IgD-negative memory B cell (primary cell): ENCODE results near the gene KLHL15. TPM values are rescaled to one million over a fixed set of nuclear protein-coding genes. Genes with fewer than 3 reads are reported as not detected.
A peak's percentile ranks its signal among the peaks of the same experiment; 100 is the strongest.

Experiments
- H3K27ac Mint-ChIP-seq, 3 donors: one replicate each; pipeline ENCODE4 v1.8.0; 2020 to 2022; ENCODE audit warnings: mild to moderate bottlenecking in 3 of 3, mixed read lengths in 3 of 3, moderate library complexity in 1 of 3
- H3K27me3 Mint-ChIP-seq: one replicate; pipeline ENCODE4 v1.8.0; 2021; ENCODE audit warnings: mixed read lengths
- H3K36me3 Mint-ChIP-seq: one replicate; pipeline ENCODE4 v1.8.0; 2020; ENCODE audit warnings: mild to moderate bottlenecking, mixed read lengths
- H3K4me1 Mint-ChIP-seq, 3 donors: one replicate each; pipeline ENCODE4 v1.8.0; 2020 to 2022; ENCODE audit warnings: mixed read lengths in 3 of 3, mild to moderate bottlenecking in 1 of 3
- H3K4me3 Mint-ChIP-seq, 4 donors: one replicate each; pipeline ENCODE4 v1.8.0; 2020 to 2022; ENCODE audit warnings: mild to moderate bottlenecking in 4 of 4, mixed read lengths in 4 of 4, moderate library complexity in 3 of 4
- H3K9me3 Mint-ChIP-seq, 3 donors: one replicate each; pipeline ENCODE4 v1.8.0; 2020 to 2021; ENCODE audit warnings: mixed read lengths in 3 of 3, mild to moderate bottlenecking in 1 of 3
- polyA plus RNA-seq: library from polyadenylated mRNA; unstranded; fragments of 300-500 nt; fragmentation: Illumina TruSeq; gene quantifications from one replicate; pipeline ENCODE4 v1.2.3, GENCODE V29; 2021

KLHL15 gene
- polyA plus RNA-seq, 1 donor from 2014 or later, result 1.6 TPM

DNA sequence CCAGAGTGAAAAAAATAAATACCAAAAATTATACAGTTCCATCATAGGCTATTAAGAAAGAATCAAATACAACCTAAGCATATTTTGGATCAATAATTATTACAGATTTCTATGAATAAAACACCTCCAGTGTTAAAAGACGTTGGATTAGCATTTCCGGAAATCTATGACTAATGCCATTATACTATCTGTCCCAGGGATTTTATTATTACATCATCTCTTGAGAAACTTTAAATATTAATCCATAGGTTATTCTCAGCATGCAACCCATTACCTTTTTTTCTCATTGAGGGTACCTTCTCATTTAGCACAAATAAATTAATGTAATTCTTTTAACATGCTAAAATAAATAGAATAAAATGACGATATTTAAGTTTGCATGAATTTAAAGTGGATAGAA, 74.6 kb downstream of the KLHL15 start:
- Mint-ChIP-seq H3K27me3 (peaks cover 3% of the 10 kb centered on the region), H3K4me3 (no peak overlapping the region), H3K9me3 (no peaks in the 10 kb centered on the region), H3K36me3 (peaks cover 1% of the 10 kb centered on the region), H3K27ac (peak overlapping the region in 1 of 3 donors; percentile 29), H3K4me1 (peaks cover 6 to 7% (median 7%) of the 10 kb centered on the region in 3 donors)

- Mint-ChIP-seq H3K4me1 (no peaks in the 10 kb centered on the region), H3K27ac (no peak overlapping the region), H3K36me3 (no peaks in the 10 kb centered on the region), H3K4me3 (no peak overlapping the region), H3K27me3 (peaks cover 14% of the 10 kb centered on the region), H3K9me3 (peaks cover 0 to 2% (median 0%) of the 10 kb centered on the region in 3 donors)
Observed at GRCh38 chrX:23945206-23945605, 81.8 kb downstream of the KLHL15 start.

GRCh38 chrX:23944234-23944633, 82.8 kb downstream of the KLHL15 start:
- H3K27ac Mint-ChIP-seq, result no peak overlapping the region
- no peaks in the 10 kb centered on the region for H3K4me1 Mint-ChIP-seq
- H3K36me3 Mint-ChIP-seq, result no peaks in the 10 kb centered on the region
- H3K9me3 Mint-ChIP-seq, result peaks cover 0 to 2% (median 0%) of the 10 kb centered on the region in 3 donors
- H3K27me3 Mint-ChIP-seq, result peaks cover 14% of the 10 kb centered on the region
- H3K4me3 Mint-ChIP-seq, result no peak overlapping the region

- Mint-ChIP-seq H3K27ac (no peak overlapping the region), H3K9me3 (peaks cover 0 to 2% (median 0%) of the 10 kb centered on the region in 3 donors)
Observed at GRCh38 chrX:23939203-23939602, 87.8 kb downstream of the KLHL15 start.

DNA sequence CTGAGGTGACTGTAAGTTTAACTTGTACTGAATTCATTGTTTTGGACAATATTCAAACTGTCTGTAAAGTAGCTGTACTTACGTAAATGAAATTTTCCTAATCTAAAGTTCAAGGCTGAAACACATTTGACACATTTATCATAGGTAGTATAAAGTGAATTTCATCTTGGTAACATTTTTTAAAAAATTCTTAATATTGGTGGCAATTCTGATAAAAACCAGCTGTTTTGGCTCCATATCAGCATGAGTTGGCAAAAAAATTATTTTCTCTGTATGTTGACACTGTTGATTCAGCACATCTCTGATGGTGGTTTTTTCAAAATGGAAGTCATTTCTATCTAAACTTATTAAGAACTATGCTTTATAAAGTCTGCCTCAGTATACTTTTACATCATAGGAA, 88.3 kb downstream of the KLHL15 start:
- no peaks in the 10 kb centered on the region for H3K36me3 Mint-ChIP-seq
- H3K4me3 Mint-ChIP-seq, result no peak overlapping the region
- H3K27me3 Mint-ChIP-seq, result peaks cover 2% of the 10 kb centered on the region
- peaks cover 0 to 2% (median 0%) of the 10 kb centered on the region in 3 donors for H3K9me3 Mint-ChIP-seq
- no peak overlapping the region for H3K27ac Mint-ChIP-seq
- no peaks in the 10 kb centered on the region for H3K4me1 Mint-ChIP-seq

More at GRCh38 chrX:23939203-23939602, 87.8 kb downstream of the KLHL15 start:
- no peaks in the 10 kb centered on the region for H3K4me1 Mint-ChIP-seq
- peaks cover 2% of the 10 kb centered on the region for H3K27me3 Mint-ChIP-seq
- no peak overlapping the region for H3K4me3 Mint-ChIP-seq
- H3K36me3 Mint-ChIP-seq, result no peaks in the 10 kb centered on the region

DNA sequence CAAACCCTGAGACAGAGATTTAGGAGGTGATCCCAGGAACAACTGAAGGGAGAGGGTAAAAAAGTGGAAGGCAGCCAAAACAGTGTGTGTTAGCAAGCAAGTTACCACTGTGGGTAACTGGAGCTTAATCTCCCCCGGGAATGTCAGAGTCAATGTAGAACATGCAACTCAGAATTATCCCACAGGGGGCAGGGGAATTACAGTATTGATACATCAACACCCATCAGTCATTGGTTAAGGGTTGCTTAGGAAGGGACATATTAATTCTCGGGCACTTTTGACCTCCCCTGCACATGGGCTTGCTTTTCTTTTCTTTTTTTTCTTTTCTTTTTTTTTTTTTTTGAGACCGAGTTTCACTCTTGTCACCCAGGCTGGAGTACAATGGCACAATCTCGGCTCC, 89.9 kb downstream of the KLHL15 start:
- no peaks in the 10 kb centered on the region for H3K36me3 Mint-ChIP-seq
- no peak overlapping the region for H3K27ac Mint-ChIP-seq
- peaks cover 0 to under 1% (median 0%) of the 10 kb centered on the region in 3 donors for H3K4me1 Mint-ChIP-seq
- H3K27me3 Mint-ChIP-seq, result no peaks in the 10 kb centered on the region
- no peaks in the 10 kb centered on the region for H3K9me3 Mint-ChIP-seq
- H3K4me3 Mint-ChIP-seq, result peak overlapping the region in 1 of 4 donors; percentile 13

GRCh38 chrX:23936180-23936579, 90.8 kb downstream of the KLHL15 start:
- no peak overlapping the region for H3K4me3 Mint-ChIP-seq
- no peaks in the 10 kb centered on the region for H3K9me3 Mint-ChIP-seq
- H3K27me3 Mint-ChIP-seq, result no peaks in the 10 kb centered on the region
- peaks cover 0 to 4% (median 1%) of the 10 kb centered on the region in 3 donors for H3K4me1 Mint-ChIP-seq
- no peak overlapping the region for H3K27ac Mint-ChIP-seq
- H3K36me3 Mint-ChIP-seq, result no peaks in the 10 kb centered on the region

GRCh38 chrX:23935106-23935505, 91.9 kb downstream of the KLHL15 start:
- Mint-ChIP-seq H3K9me3 (no peaks in the 10 kb centered on the region), H3K27ac (no peak overlapping the region), H3K36me3 (no peaks in the 10 kb centered on the region), H3K27me3 (no peaks in the 10 kb centered on the region), H3K4me3 (no peak overlapping the region), H3K4me1 (peaks cover 2 to 4% (median 4%) of the 10 kb centered on the region in 3 donors)

Other genes starting within 250 kb of the KLHL15 start
- 206 TPM for gene SAT1, start 244.0 kb downstream of the KLHL15 start, polyA plus RNA-seq
- gene APOO, start 119.2 kb downstream of the KLHL15 start, polyA plus RNA-seq, result 18.1 TPM
- 0.20 TPM for gene CXorf58, start 119.2 kb downstream of the KLHL15 start, polyA plus RNA-seq
- 128 TPM for gene EIF2S3, start 27.8 kb upstream of the KLHL15 start, polyA plus RNA-seq
- 39.1 TPM for gene ZFX, start 122.5 kb upstream of the KLHL15 start, polyA plus RNA-seq